DOHH2 (cell line): ENCODE results near the gene TIMM44.

Source experiments
- EZH2phosphoT487 ChIP-seq: fragments of 200-600 bp; sonication (generic); IDR thresholded peaks from 2 replicates; pipeline ENCODE4 v1.6.1; 2017; ENCODE audit warnings: borderline replicate concordance, mild to moderate bottlenecking, antibody characterized with exemption, low read length, moderate library complexity, mixed read lengths
- TF ChIP-seq, protein P1 (sequence below): fragments of 200-600 bp; sonication (generic); IDR thresholded peaks from one replicate; pipeline ENCODE4 v1.5.1; 2014; ENCODE audit warnings: antibody characterized with exemption, mild to moderate bottlenecking, low read depth, low read length; ENCODE audit not compliant: poor library complexity, severe bottlenecking

DNA sequence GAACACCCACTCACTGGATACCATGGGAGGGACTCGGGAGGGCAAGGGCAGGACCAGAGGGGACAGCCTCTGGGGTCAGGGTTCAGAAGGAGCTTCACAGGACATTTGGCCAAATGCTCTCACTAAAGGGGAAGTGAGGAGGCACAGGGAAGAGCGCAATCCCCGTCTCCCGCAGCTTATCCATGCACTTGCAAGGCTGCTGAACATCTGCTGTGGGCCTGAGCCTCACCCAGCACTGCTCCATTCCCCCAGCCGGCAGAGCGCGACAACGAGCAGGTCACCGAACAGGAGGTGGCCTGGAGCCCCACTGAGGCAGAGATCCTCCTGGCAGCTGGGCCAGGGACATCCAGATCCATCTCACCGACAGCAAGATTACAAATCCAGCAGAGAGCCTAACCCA, 38.6 kb upstream of the TIMM44 start:
- TF ChIP-seq, protein P1, sequence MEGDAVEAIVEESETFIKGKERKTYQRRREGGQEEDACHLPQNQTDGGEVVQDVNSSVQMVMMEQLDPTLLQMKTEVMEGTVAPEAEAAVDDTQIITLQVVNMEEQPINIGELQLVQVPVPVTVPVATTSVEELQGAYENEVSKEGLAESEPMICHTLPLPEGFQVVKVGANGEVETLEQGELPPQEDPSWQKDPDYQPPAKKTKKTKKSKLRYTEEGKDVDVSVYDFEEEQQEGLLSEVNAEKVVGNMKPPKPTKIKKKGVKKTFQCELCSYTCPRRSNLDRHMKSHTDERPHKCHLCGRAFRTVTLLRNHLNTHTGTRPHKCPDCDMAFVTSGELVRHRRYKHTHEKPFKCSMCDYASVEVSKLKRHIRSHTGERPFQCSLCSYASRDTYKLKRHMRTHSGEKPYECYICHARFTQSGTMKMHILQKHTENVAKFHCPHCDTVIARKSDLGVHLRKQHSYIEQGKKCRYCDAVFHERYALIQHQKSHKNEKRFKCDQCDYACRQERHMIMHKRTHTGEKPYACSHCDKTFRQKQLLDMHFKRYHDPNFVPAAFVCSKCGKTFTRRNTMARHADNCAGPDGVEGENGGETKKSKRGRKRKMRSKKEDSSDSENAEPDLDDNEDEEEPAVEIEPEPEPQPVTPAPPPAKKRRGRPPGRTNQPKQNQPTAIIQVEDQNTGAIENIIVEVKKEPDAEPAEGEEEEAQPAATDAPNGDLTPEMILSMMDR: no peak
- TF ChIP-seq EZH2phosphoT487: no peak
